Naive thymus-derived CD4-positive, alpha-beta T cell (primary cell): ENCODE data around the gene NRCAM. TPM values are rescaled to one million over a fixed set of nuclear protein-coding genes. Genes with fewer than 3 reads are reported as not detected.

Experiments
- ATAC-seq: fragments of 150-1000 bp; cut with Tn5 transposase; 2 replicates; pipeline ENCODE4 v1.10.0; 2021; ENCODE audit warnings: mild to moderate bottlenecking, moderate library complexity
- CTCF ChIA-PET: fragments of 350-600 bp; sonication (Branson Sonifier 250); formaldehyde crosslinking; loops from one replicate; lab custom pipeline; 2021; ENCODE audit warnings: antibody characterized with exemption; lab: Charles Lee
- POLR2A ChIA-PET: fragments of 350-600 bp; sonication (Branson Sonifier 250); formaldehyde crosslinking; loops from one replicate; lab custom pipeline; 2021; ENCODE audit warnings: antibody characterized with exemption, inconsistent platforms; lab: Charles Lee
- DNase-seq, 9 donors: peaks; one replicate each; pipeline versions ENCODE4 v3.0.0 to v3.0.0-alpha.2; 2020 to 2022; ENCODE audit warnings: mixed read lengths in 1 of 9
- H3K27ac ChIP-seq: one replicate; pipeline ENCODE4 v1.7.0; 2013; ENCODE audit warnings: mild to moderate bottlenecking, low read depth, low read length, moderate library complexity
- H3K27me3 ChIP-seq, 2 donors: one replicate each; pipeline ENCODE4 v1.7.0; 2013; ENCODE audit warnings: low read length in 2 of 2, mild to moderate bottlenecking in 2 of 2, moderate library complexity in 2 of 2; ENCODE audit not compliant: control insufficient read depth in 2 of 2, insufficient read depth in 2 of 2
- H3K36me3 ChIP-seq, 3 experiments: 1 replicate in 2 of 3; 2 replicates in 1 of 3; pipeline ENCODE4 v1.7.0; 2013; ENCODE audit warnings: low read length in 3 of 3, mild to moderate bottlenecking in 3 of 3, moderate library complexity in 1 of 3; ENCODE audit not compliant: insufficient read depth in 3 of 3, control insufficient read depth in 2 of 3
- H3K4me1 ChIP-seq, 2 donors: one replicate each; pipeline ENCODE4 v1.7.0; 2013; ENCODE audit warnings: low read length in 2 of 2, mild to moderate bottlenecking in 2 of 2, moderate library complexity in 1 of 2; ENCODE audit not compliant: control insufficient read depth in 2 of 2, insufficient read depth in 2 of 2
- H3K4me3 ChIP-seq: 2 replicates; pipeline ENCODE4 v1.7.0; 2013; ENCODE audit warnings: mild to moderate bottlenecking, low read length
- H3K9me3 ChIP-seq, 3 experiments: 1 replicate in 2 of 3; 2 replicates in 1 of 3; pipeline ENCODE4 v1.7.0; 2013; ENCODE audit warnings: low read length in 3 of 3; ENCODE audit not compliant: control insufficient read depth in 2 of 3
- H3K27ac Mint-ChIP-seq, 9 donors: one replicate each; pipeline ENCODE4 v1.8.0; 2020 to 2022; ENCODE audit warnings: mixed read lengths in 9 of 9, mild to moderate bottlenecking in 8 of 9, moderate library complexity in 5 of 9, inconsistent platforms in 2 of 9
- H3K27me3 Mint-ChIP-seq, 5 donors: one replicate each; pipeline ENCODE4 v1.8.0; 2021 to 2022; ENCODE audit warnings: mixed read lengths in 5 of 5, mild to moderate bottlenecking in 1 of 5
- H3K36me3 Mint-ChIP-seq, 5 donors: one replicate each; pipeline ENCODE4 v1.8.0; 2020 to 2022; ENCODE audit warnings: mixed read lengths in 5 of 5, mild to moderate bottlenecking in 3 of 5, inconsistent platforms in 1 of 5
- H3K4me1 Mint-ChIP-seq, 7 donors: one replicate each; pipeline ENCODE4 v1.8.0; 2020 to 2022; ENCODE audit warnings: mixed read lengths in 7 of 7, mild to moderate bottlenecking in 3 of 7, inconsistent platforms in 1 of 7
- H3K4me3 Mint-ChIP-seq, 10 donors: one replicate each; pipeline ENCODE4 v1.8.0; 2020 to 2022; ENCODE audit warnings: mild to moderate bottlenecking in 10 of 10, mixed read lengths in 10 of 10, moderate library complexity in 6 of 10, inconsistent platforms in 2 of 10
- H3K9me3 Mint-ChIP-seq, 11 donors: one replicate each; pipeline ENCODE4 v1.8.0; 2020 to 2022; ENCODE audit warnings: mixed read lengths in 11 of 11, mild to moderate bottlenecking in 4 of 11, inconsistent platforms in 1 of 11, moderate library complexity in 1 of 11
- intact Hi-C, 2 donors: fragments of 100-400 bp; cut with micrococcal nuclease; formaldehyde crosslinking; loops; one replicate each; pipeline ENCODE4 v1.15.1; 2023
- polyA plus RNA-seq, 2 donors: library from polyadenylated mRNA; unstranded; fragments of 300-500 nt; fragmentation: Illumina TruSeq; gene quantifications; one replicate each; pipeline ENCODE4 v1.2.3, GENCODE V29; 2021
- total RNA-seq, 6 experiments: library from RNA in 5 of 6; stranded (reverse) in 5 of 6; gene quantifications; 1 replicate in 5 of 6; 2 replicates in 1 of 6; pipeline ENCODE4 v1.2.3 and lab custom pipeline; 2021 to 2026

The NRCAM gene
- total and polyA plus RNA-seq, 7 experiments from 2014 or later = 2.1 to 13.6 (median 6.4) TPM; not detected in 1

- DNase-seq = no peak
- no peak overlapping the region for H3K4me3 Mint-ChIP-seq
- H3K9me3 ChIP-seq = no peaks in the 10 kb centered on the region
- POLR2A ChIA-PET = no interaction called here
- no peak overlapping the region for H3K27ac ChIP-seq
- peaks cover 0 to 10% (median 0%) of the 10 kb centered on the region in 5 donors for H3K27me3 Mint-ChIP-seq
- H3K4me1 ChIP-seq = no peaks in the 10 kb centered on the region
- H3K36me3 Mint-ChIP-seq = peaks cover 0 to 3% (median 0%) of the 10 kb centered on the region in 5 donors
- no peaks in the 10 kb centered on the region for H3K4me1 Mint-ChIP-seq
- no peaks in the 10 kb centered on the region for H3K36me3 ChIP-seq
- intact Hi-C loops = no loop called here
- H3K9me3 Mint-ChIP-seq = peaks cover 0 to 5% (median 0%) of the 10 kb centered on the region in 11 donors
- no peak overlapping the region for H3K27ac Mint-ChIP-seq
- CTCF ChIA-PET = no interaction called here
- no peak overlapping the region for H3K4me3 ChIP-seq
- ATAC-seq = no peak
- no peaks in the 10 kb centered on the region for H3K27me3 ChIP-seq
Measured at GRCh38 chr7:108247614-108248013, 208.6 kb downstream of the NRCAM start.

DNA sequence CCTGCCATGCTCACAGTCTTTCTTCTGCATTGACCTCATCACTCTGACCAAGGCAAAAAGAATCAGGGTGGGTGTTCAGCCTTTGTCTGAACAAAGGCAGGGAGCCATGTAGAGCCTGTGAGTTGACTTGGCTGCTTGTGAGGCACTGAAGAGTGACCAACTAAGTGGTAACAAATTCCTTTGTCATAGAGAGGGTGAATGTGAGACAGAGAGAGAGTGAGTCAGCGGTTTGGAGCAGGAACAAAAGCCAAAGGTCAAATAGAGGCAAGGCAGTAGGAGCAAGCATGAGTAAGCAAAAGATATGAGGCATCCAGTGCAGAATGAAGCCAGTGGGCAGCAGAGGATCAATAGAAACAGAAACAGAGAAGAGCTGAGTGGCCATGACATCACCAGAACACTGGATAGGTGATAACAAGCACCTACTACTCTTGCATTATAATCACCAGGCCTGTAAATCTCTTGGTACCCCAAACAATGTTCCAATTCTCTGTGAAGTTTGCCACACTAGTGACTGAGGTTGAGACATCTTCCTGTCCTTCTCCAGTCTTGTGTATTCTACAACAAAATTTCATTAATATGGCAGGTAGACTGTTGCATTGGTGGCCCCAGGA lies 209.9 kb downstream of the NRCAM start:
- Histone ChIP-seq H3K4me3 (no peak overlapping the region), H3K27me3 (no peaks in the 10 kb centered on the region), H3K27ac (no peak overlapping the region), H3K36me3 (no peaks in the 10 kb centered on the region), H3K9me3 (no peaks in the 10 kb centered on the region), H3K4me1 (no peaks in the 10 kb centered on the region)
- ChIA-PET POLR2A (no interaction called here), CTCF (no interaction called here)
- Mint-ChIP-seq H3K27ac (no peak overlapping the region), H3K4me3 (no peak overlapping the region), H3K4me1 (no peaks in the 10 kb centered on the region), H3K9me3 (peaks cover 0 to 5% (median 0%) of the 10 kb centered on the region in 11 donors), H3K27me3 (peaks cover 0 to 10% (median 0%) of the 10 kb centered on the region in 5 donors), H3K36me3 (peaks cover 0 to 3% (median 0%) of the 10 kb centered on the region in 5 donors)
- intact Hi-C loops = no loop called here
- no peak for DNase-seq
- no peak for ATAC-seq

DNA sequence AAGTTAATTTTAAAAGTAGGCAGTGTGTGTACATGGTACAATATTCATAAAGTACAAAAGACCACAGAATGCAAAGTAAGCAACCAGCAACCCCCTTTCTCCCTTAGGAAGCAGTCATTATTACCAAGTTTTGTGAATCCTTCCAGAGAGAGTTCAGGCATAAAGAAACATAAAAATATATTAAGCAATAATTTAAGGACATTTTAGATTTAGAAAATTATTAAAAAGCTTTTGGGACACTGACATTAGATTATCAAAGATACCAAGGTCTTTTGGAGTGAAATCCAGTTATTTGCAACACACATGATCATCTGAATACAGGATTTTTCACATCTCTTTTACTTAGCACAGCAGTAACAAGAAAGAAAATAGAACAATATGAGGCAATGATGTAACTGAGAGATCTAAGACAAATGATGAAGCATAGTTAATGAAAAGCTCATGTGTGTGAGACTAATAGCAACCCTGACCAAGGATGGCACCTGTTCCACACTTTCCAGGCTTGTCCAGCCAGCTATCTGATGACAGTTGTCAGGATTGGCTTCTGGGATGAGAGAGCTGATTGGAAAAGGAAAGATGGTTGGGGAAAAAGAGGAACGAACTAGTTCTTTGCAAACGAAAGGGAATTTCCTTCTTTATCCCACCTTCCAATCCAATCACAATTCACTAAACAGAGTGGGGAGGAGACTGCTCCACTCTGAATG lies 210.6 kb downstream of the NRCAM start:
- ChIA-PET CTCF (no interaction called here), POLR2A (no interaction called here)
- Mint-ChIP-seq H3K27me3 (peaks cover 0 to 16% (median 0%) of the 10 kb centered on the region in 5 donors), H3K4me1 (no peaks in the 10 kb centered on the region), H3K27ac (no peak overlapping the region), H3K36me3 (peaks cover 0 to 4% (median 0%) of the 10 kb centered on the region in 5 donors), H3K9me3 (peaks cover 0 to 5% (median 0%) of the 10 kb centered on the region in 11 donors), H3K4me3 (no peak overlapping the region)
- Histone ChIP-seq H3K4me1 (no peaks in the 10 kb centered on the region), H3K9me3 (no peaks in the 10 kb centered on the region), H3K27ac (no peak overlapping the region), H3K27me3 (no peaks in the 10 kb centered on the region), H3K36me3 (no peaks in the 10 kb centered on the region), H3K4me3 (no peak overlapping the region)
- ATAC-seq = no peak
- intact Hi-C loops = no loop called here
- no peak for DNase-seq

GRCh38 chr7:108244110-108244509 lies 212.1 kb downstream of the NRCAM start:
- Mint-ChIP-seq H3K27ac (no peak overlapping the region), H3K4me1 (no peaks in the 10 kb centered on the region), H3K9me3 (peaks cover 0 to 3% (median 0%) of the 10 kb centered on the region in 11 donors), H3K4me3 (no peak overlapping the region), H3K27me3 (peaks cover 0 to 16% (median 3%) of the 10 kb centered on the region in 5 donors), H3K36me3 (peaks cover 0 to 4% (median 0%) of the 10 kb centered on the region in 5 donors)
- ChIA-PET CTCF (interaction anchor here (0.7 kb wide), 1 partner anchor 172 kb away, joined by 3 read pairs; no protein-coding TSS in a partner anchor), POLR2A (no interaction called here)
- no peaks in the 10 kb centered on the region for H3K27me3 ChIP-seq
- H3K9me3 ChIP-seq = no peaks in the 10 kb centered on the region
- H3K4me3 ChIP-seq = no peak overlapping the region
- ATAC-seq = no peak
- DNase-seq = no peak
- no peak overlapping the region for H3K27ac ChIP-seq
- intact Hi-C loops = no loop called here
- H3K36me3 ChIP-seq = no peaks in the 10 kb centered on the region
- no peaks in the 10 kb centered on the region for H3K4me1 ChIP-seq

DNA sequence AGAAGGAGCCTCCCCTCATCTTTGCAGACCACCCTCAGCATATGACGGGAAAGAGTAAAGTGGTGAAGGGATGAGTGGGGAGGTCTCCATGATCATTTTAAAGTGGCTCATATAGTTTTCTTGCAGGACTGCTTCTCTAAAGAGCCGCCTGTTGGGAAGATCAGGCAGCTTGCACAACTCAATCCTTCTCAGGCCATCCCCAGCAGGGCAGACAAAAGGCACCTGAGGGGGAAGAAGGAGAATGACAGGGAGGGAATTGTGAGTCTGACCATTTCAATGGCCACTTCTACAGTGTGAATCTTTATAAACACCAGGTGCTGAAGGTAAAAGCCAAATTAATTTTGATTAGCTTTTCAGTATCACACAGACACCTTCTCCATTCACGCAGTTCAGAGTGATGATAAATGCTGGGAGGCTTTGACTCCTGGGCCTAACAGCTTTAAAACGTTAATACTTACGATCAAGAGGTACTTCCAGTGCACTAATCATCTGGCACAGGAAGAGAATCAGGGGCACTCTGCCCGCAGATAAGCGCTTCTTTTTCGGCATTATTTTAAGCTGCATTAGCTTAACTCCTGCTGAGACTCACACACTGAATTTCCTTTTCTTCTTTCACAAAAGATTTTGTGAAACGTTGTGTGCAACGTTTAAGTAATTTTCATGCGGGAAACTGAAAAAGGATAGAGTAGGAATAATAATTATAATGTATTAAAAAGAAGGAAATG lies 216.6 kb downstream of the NRCAM start:
- H3K27me3 Mint-ChIP-seq = peaks cover 0 to 11% (median 7%) of the 10 kb centered on the region in 5 donors
- Histone ChIP-seq H3K9me3 (no peaks in the 10 kb centered on the region), H3K4me1 (no peaks in the 10 kb centered on the region), H3K4me3 (no peak overlapping the region), H3K27ac (no peak overlapping the region), H3K36me3 (no peaks in the 10 kb centered on the region), H3K27me3 (no peaks in the 10 kb centered on the region)
- H3K4me1 Mint-ChIP-seq = no peaks in the 10 kb centered on the region
- ATAC-seq = no peak
- DNase-seq = no peak
- peaks cover 0 to 4% (median 0%) of the 10 kb centered on the region in 5 donors for H3K36me3 Mint-ChIP-seq
- intact Hi-C loops = no loop called here
- POLR2A ChIA-PET = no interaction called here
- CTCF ChIA-PET = no interaction called here
- H3K9me3 Mint-ChIP-seq = no peaks in the 10 kb centered on the region
- H3K4me3 Mint-ChIP-seq = no peak overlapping the region
- no peak overlapping the region for H3K27ac Mint-ChIP-seq

DNA sequence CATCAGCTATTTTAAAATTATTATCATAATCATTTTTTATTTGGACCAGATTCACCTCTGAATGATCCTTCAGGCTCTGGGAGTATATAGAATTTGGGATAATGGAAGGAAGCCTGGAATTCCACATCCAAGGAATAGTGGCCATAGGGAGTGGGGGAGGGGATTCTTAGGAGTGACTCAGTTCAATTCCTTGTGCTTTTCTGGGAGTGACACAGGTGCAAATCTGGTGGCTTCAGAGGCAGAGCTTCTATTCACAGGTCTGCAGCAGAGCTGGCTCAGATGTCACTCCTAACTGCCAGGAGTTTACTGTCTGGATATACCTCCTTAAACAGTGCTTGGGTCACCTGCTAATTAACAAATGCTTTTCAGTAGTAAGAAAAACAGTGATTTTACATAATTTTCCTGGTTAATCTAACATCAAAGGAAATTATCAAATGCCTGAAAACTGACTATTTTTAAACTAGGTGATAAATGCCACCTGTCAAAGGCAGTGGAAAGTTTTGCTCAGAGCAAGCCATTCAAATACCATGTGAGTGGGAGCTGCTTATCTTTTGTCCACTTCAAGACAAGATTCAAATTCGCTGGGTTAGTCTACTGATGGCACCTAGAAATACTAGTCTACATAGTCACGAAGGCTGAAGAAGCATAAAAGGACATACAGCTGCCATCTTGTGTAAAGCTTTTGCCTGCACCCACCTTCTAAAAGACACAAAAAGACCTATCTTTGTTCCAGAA lies 219.4 kb downstream of the NRCAM start:
- ATAC-seq (no peak), DNase-seq (no peak)
- H3K4me1 ChIP-seq = no peaks in the 10 kb centered on the region
- no peak overlapping the region for H3K27ac Mint-ChIP-seq
- CTCF ChIA-PET = no interaction called here
- no peaks in the 10 kb centered on the region for H3K9me3 Mint-ChIP-seq
- H3K27me3 Mint-ChIP-seq = peaks cover 0 to 15% (median 7%) of the 10 kb centered on the region in 5 donors
- no peak overlapping the region for H3K4me3 Mint-ChIP-seq
- no peaks in the 10 kb centered on the region for H3K9me3 ChIP-seq
- no peaks in the 10 kb centered on the region for H3K36me3 ChIP-seq
- POLR2A ChIA-PET = no interaction called here
- H3K4me3 ChIP-seq = no peak overlapping the region
- no peaks in the 10 kb centered on the region for H3K27me3 ChIP-seq
- no peak overlapping the region for H3K27ac ChIP-seq
- intact Hi-C loops = no loop called here
- no peaks in the 10 kb centered on the region for H3K4me1 Mint-ChIP-seq
- H3K36me3 Mint-ChIP-seq = peaks cover 0 to 4% (median 0%) of the 10 kb centered on the region in 5 donors
